Measurements from ENCODE around the gene CNOT6L.
"Not testable (repeated sequence)": the region's sequence is repeated elsewhere in the genome, so short reads cannot be mapped to it uniquely, and the experiment has no call there.

Gene CNOT6L

DNA sequence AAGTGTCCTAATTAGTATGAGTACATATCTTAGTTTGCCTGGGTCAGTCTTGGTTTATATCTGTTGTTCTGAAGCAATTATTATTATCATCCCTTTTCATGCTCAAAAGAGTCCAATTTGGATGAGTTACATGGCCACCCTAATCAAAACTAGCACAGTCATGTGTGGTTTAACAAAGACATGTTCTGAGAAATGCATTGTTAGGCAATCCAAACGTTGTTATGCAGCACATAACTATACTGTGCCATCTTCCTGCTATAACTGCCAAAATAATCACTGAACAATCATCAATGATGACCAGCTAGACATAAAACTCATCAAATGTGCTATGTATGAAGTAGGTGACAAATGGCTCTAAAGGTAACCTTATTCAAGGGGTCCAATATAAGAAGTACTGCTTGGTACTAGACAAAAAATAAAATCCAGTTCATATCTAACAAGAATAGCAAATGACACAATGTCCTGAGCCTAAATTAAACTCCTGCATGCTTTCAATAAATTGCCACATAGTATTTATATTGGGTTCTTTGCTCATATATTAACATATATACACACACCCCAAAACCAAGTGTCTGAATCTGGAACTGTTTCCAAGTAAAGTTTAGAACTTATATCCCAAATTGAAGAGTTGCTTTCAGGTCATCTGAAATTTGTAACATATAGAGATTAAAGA, 41.9 kb downstream of the CNOT6L start:
- no peak for DNase-seq

DNA sequence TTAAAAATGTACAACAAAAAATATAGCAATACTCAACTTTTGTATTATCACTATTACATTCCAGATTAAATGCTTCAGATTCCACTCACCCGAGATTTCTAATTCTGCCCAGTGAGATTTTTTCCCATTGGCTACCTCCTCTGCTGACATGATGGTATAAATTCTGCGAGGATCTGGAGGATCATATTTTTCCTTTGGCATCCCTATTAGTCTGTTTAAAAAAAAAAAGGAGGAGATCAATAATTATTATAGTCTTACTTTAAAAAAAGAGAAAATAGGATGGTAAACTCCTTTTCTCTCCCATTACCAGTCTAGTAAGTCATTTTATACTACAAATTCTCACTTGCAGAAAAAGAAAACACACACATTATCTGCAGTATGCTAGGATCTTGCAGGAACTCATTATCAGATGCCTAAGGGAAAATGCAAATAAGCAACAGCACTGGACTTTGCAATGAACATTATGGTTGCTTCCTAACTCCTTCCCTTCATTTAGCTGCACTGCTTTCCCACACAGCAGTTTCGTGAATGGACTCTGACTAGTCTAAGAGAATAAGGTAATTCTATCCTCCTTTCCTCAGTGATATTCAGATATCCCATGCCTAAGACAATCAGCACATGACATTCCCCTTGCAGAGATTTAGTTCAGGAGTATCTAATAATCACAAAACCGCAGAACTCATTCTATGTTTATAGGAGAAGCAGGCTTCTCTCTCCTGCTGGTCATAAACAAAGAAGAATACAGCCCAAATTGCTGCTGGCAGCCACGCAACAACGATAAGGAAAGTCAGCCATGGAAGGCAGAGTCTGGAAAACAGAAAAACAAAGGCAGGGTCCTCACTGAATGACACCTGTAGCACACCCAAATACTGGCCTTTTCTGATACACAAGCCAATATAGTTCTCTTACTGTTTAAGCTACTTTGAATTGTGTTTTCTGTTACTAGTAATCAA, 42.7 kb downstream of the CNOT6L start:
- no peak for DNase-seq

DNA sequence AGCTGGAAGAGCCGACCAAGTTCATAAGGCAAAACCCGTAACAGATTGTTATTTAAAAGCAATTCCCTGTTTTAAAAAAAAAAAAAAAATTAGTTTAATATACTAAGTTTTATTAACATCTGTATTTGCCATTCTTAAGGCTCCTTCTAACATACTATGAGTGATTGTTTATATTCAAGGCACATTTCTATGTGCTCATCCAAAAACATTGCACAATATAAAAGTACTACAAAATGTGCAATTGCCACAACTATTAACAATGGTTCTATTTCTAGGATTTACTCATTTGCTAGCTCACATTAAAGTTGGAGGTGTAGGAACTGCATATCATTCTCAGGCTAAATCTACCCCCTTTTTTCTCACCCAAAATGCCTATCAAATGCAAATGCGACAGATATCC, 46.1 kb downstream of the CNOT6L start:
- no peak for DNase-seq

DNA sequence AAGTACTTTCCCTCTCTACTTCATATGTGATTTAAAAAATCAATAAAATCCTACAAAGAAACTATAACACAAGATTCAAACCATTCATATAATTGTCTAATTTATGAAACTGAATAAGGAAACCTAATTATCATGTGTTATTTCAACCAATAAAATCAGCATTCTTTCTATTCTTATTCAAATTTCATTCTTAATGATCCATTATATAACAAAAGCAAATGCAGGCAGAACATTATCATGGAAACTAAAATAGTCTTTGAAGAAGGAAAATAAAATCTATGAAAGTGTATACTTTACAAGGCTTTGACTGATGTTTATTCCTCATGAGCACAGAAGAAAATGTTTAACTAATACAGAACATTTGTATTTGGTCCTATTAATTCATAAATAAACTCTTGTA, 47.6 kb downstream of the CNOT6L start:
- DNase-seq: no peak

DNA sequence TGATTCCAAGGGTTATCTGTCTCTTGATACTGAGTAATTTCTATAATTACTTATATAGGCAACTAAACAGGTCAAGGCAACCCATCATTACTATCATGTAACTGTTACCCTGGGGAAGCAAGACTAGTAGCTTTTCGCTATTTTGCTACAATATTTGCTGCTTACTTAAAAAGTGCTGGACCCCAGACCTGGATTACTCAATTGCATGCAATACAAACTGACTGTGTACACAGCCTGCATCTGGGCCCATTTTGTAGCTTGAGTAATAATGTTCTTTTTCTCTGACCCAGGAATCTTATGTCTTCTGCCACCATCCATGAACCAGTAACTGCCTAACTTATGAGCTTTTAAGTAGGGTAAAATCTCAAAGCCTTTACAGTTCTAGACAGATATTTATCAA, 53.4 kb downstream of the CNOT6L start:
- DNase-seq: no peak

DNA sequence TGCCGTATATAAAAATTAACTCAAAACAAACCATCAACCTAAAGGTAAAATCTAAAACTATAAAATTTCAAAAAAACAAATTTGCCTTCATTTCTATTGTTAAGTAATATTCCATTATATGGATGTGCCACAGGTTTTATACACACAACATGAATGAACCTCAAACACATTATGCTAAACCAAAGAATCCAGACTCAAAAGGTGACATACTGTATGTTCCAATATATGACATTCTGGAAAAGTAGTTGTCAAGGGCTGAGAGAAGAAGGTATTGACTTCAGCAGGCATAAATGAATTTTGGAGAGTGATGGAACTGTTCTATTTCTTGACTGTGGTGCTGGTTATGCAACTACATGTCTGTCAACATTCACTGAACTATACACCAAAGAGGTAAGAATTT, 56.6 kb downstream of the CNOT6L start:
- DNase-seq: no peak

DNA sequence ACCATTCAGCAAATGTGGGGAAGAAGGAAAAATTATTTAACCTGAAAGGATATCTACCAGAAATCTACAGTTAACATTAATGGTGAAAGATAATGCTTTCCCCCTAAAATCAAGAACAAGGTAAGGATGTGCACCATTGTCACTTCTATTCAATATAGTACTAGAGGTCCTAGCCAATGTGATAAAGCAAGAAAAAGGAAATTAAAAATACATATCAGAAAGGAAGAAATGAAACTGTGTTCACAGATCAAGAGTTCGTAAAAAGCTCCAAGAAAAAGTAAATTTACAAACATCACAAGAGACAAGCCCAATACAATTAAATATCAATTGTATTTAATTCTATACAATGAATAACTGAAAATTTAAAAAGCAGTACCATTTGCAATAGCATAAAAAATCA, 57.6 kb downstream of the CNOT6L start:
- DNase-seq: no peak

DNA sequence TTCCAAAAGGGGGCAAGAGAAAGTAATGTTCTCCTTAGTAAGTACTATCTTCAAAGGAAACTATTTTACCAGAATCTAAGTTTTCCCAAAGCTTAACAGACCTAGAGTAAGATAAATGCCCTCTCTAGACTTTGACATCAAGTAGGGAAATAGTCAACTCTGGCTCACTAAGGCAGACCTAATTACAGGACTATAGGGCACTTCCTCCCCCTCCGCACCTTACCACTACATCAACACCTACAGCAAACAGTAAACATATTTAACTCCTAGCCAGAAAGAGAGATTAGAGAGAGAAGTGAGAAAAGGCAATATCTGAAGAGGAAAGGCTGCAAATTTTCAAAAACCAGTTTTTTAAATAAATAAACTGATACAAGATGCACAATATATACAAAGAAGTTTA, 60.4 kb downstream of the CNOT6L start:
- no peak for DNase-seq

DNA sequence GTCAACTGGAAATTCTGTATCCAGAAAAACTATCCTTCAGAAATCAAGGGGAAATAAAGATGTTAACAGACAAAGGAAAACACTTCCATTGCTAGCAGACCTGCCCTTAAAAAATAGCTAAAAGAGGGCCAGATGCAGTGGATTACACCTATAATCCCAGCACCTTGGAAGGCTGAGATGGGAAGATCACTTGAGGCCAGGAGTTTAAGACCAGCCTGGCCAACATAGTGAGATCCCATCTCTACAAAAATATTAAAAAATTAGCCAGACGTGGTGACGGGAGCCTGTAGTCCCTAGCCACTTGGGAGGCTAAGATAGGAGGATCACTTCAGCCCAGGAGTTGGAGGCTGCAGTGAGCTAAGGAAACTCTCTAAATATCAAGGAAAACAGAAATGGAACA, 67.4 kb downstream of the CNOT6L start:
- DNase-seq: no peak

DNA sequence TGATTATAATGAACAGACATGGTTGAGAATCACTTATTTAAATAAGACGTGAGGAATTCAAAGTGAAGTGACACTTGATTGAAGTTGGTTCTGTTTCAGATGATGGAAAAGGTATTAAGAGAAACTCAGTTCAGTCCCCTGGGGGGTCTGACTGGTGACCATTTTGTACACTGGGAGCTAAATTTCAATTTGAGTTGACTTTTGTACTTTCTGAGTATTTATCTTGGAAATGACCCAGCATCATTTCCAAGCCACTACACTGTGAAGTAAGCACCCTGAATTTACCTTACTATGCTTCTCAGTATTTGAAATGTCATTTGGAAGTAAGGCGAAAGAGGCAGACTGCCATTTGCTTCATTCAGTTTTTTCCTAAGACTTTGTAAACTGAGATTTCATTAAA, 73.4 kb downstream of the CNOT6L start:
- no peak for DNase-seq

DNA sequence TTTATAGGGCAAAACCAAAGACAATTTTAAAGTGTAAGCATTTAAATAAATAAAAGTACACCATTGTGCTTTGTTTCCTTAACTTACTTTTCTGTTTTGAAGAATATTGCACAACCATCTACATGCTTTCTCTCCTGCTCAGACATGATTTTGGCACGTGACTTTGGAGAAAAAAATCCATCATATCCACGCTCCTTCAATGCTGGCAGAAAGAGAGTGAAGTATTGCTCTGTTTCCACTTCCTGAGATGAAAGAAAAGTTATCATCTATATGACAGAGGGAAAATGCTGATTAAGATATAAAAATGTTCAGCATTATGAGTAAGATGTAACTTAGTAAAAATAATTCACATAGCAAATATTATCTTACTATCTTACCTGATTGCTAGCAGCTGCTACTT, 77.1 kb downstream of the CNOT6L start:
- DNase-seq: no peak

DNA sequence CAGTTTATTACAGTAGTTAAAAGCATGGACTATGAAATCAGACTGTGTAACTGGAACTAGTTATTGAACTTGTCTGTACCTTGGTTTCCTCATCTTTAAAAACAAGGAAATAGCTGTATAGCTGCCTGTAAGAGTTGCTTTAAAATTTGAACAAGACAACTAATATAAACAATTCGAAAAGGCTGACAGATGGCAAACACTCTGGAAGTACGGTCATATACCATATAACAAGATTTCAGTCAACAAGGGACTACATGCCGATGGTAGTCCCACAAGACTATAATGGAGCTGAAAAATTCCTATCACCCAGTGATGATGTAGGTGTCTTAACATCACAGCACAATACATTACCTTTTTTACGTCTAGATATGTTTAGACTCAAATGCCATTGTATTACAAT, 78.7 kb downstream of the CNOT6L start:
- DNase-seq: no peak

DNA sequence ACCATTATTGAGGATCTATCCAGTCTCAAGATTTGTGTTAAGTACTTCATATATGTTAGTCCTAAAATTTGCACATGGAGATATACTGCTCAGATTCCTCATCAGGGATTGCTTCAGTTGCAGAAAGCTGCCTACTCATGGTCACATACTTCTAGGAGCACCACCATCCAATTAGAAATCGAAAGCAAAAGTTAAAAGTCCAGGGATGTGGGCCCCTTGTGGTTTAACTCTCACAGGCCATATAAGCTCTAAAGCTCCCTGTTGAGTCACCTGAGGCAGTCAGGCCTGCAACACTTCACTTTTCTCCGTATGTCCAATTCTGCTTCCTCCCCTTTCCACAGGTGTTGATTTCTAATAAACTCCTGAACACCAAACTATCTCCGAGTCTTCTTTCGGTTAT, 84.2 kb downstream of the CNOT6L start:
- peak; percentile 81 for DNase-seq

DNA sequence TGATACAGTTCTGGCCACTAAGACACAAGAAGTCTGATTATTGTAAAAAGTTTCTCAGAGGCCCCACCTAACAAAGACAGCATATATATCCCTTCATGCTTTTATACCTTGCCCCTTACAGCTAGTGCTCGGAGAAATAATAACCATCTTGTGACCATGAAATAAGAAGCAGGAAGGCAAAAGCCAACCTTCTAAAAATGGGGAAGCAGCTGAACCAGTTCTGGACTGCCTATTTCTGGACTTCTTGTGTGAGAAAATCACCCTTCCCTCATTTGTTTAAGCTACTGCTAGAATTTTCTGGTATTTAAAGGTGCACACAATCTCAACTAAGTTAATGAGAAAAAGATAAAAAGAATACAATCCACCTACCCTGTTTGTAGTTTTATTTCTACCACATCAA, 87.5 kb downstream of the CNOT6L start:
- no peak for DNase-seq

DNA sequence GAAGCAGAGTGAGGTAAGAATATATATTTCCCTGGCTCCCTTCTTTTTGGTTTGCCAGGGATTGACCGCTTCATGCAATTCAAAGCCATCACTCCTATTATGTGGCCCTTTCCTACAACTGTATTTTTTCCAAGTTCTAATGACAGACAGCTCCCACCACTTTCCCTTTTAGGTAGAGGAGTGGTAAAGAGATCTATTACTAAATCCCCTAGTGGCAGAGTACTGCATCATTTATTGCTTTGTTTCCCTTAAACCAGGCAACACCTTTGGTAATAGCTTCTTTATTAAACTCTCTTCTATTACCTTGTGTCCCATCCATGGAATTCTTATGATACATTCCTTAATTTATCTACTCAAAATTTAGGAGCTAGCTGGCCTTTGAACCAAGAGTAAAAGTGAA, 90.7 kb downstream of the CNOT6L start:
- no peak for DNase-seq

DNA sequence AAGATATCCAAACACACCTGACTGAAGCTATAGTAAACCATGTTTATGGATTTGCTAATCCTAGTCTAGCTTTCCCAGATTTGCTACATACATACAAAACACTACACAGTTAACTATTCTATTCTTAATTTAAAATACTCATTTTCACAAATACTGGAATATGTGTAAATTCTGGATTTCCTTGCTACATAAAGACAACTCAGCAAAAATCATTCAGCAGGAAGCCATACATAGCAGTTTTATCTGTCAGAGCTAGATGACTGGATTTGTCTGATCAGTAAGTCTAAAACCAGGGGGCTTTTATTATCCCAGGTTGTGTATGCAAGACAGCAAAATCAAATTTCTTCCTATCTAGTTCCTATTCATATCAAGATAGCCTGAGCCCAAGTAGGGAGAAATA, 98.1 kb downstream of the CNOT6L start:
- no peak for DNase-seq

DNA sequence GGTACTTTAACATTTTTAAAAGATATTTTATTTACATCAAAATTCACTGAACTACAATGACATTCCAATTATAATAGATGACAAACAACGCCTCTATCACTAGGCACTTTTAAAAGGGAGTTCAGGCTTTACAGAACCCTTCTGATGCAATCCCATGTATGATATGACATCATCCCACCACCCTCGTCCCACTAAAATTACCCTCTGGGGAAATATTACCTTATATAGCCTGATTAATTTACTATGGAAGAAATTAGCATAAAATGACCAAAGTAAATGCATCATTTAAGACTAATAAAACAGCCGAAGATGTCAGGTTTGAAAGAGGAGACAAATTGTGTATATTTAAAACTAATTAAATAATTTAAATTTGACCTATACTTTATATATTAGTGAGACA, 100.7 kb downstream of the CNOT6L start:
- DNase-seq: not testable (repeated sequence)

DNA sequence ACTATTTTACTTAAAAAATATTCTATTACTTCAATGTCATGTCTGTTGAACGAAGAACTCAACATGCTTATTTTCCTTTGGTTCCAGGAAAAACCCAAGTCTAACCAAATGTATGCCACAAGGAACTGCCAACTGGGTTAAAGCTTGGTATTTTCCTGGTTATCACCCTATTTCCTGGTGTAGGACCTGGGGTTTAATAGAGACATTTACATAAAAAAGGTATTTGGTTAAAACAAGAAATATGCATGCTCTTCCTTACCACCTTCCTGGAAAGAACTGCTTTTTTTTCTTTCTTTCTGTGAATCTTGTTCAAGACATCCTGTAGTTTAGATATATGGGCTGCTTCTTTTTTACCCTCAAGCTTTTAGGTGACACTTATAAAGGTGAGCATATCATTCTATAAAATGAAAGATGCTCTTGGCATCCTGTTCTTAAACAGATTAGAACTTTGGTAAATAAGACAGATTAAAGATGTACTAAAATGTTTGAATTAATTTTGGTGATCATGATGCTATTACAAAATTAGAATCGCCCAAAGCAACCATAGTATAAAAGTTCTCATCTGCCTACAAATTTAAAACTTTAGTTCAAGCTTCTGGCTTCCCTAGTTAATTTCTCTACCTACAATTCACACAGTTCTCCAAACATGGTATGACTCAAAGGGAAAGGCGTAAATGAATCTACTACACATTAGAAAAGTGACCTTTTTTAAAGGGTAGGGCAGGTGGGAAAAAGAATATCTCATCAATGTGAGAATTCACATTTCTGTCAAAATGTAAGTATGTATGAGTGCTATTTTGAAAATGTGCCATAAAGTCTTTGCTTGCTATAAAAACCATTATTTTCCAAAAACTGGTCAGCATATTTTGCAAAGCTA, 103.5 kb downstream of the CNOT6L start:
- DNase-seq: no peak

DNA sequence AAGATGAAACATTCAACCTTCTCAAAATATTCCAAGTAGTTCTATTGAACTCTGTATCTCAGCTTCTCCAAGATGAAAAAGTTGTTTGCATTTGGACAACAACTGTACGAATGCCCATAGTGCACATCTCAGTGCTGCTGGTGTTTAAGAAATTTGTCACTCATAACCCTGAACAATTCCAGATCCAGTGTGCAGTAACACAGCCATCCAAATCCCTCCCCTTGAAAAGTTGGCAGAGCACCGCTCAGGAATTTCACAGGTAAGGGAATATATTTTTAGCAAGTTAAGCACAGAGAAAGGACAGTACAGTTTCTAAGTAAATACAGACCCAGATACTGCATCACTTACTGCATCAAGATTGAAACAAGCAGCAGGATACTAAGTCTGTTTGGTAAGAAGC, 104.7 kb downstream of the CNOT6L start:
- no peak for DNase-seq

DNA sequence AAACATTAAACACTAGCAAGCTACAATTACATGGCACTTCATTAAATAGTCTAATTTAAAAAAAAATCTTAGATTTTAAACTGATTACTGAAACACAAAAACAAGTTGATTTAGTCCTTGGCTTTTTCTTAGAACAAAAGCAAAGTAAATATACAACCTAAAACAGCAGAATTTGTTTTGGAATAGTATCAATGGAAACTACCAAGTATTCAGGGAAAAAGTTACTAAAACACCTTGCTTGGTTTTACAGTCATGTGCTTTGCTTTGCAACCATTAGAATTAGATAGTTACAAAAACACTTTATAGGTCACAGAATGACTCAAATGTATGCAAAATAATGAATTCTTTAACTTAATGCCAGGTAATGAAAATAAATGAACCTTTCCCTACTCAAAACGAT, 105.3 kb downstream of the CNOT6L start:
- DNase-seq: no peak

DNA sequence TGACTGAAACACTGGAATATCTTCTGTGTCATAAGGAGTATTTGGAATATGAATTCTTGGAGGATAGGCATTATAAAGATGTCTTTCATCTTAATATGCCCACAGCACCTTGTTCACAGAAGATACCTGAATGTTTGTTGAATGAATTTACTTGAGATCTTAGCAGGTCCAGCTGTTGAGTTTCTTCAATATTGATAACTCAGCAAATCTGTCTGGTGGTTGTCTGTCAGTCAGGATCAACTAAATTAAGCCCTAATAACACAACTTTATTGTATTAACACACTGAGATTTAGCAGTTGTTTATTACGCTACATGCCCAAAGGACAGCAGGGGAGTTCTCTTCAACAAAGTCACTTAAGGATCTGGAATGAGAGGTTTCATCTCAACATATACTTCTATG, 106.5 kb downstream of the CNOT6L start:
- DNase-seq: no peak

DNA sequence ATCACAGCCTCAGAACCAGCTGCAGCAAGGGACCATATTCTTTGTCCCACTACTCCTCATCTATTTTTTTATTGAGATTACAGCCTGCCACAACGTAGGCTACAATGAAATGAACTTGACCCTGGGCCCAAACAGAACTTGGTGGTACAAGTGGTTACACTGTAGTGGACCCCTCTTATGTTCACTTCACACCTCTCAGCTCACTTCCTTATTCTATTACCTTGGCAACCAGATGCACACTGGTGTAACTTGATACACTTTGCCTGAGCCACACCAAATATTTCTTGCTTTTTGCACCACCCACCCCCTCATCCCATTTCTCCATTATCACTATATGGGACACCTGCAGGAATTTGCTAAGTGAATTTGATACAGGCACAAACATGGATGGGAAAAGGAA, 107.7 kb downstream of the CNOT6L start:
- DNase-seq: no peak

DNA sequence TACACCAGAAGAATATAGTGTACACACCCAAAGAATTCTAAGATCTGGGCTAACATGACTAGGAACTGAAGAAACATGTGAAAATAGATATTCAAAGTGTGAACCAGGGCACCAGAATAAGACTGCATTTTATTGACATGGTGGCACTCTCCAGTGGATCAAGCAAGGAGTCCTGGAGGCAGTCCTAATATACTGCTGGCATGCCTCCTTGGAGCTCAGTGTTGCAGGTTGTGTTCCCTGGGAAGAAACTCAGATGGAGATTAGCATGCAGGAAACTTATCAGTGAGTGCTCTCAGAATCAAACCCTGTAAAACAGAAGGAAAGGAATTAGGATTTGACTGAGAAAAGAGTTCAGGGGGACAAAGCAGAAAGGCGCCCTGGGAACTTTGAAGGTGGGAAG, 108.5 kb downstream of the CNOT6L start:
- no peak for DNase-seq

DNA sequence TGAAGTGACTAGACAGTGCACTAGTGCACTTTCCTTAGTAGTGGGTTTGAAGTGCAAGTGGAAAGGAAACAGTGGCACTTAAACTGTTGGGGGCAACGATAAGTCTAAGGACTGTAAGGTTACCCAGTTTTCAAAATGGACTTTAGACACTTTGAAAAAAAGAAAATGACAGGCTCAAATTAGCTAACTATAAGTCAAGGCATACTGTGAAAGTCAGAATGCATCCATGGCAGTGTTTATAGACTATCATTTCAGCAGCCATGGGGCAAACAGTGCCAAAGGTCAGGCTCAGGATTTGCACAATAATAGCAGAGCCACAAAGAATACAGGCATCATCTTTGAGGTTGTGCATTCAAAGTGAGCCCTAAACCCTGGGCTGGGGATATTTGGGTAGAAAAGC, 109.1 kb downstream of the CNOT6L start:
- no peak for DNase-seq

All from GDM1 (cell line).